Peyer's patch (tissue), 4 donors: ENCODE measurements around the gene ZDHHC13. TPM values are rescaled to one million over a fixed set of nuclear protein-coding genes. Genes with fewer than 3 reads are reported as not detected.

Source experiments
- DNase-seq, 3 donors: peaks; one replicate each; pipeline ENCODE4 v3.0.0-alpha.2; 2017 to 2019
- H3K27ac ChIP-seq, 4 donors: fragments of 200-600 bp; sonication (generic); one replicate each; pipeline ENCODE4 v1.5.1; 2016 to 2019
- H3K27me3 ChIP-seq, 2 donors: fragments of 200-600 bp; sonication (generic); one replicate each; pipeline ENCODE4 v1.5.1; 2019
- H3K36me3 ChIP-seq, 3 donors: fragments of 200-600 bp; sonication (generic); one replicate each; pipeline ENCODE4 v1.5.1; 2016 to 2019
- H3K4me1 ChIP-seq, 4 donors: fragments of 200-600 bp; sonication (generic); one replicate each; pipeline ENCODE4 v1.5.1; 2016 to 2019
- H3K4me3 ChIP-seq, 4 donors: fragments of 200-600 bp; sonication (generic); 1 replicate in 3 of 4; 2 replicates in 1 of 4; pipeline ENCODE4 v1.5.1; 2016 to 2019; ENCODE audit warnings: mild to moderate bottlenecking in 1 of 4
- H3K9me3 ChIP-seq, 4 donors: fragments of 200-600 bp; sonication (generic); one replicate each; pipeline ENCODE4 v1.5.1; 2016 to 2019; ENCODE audit warnings: mild to moderate bottlenecking in 1 of 4
- POLR2A ChIP-seq, 2 donors: fragments of 450-650 bp; IDR thresholded peaks; one replicate each; pipeline ENCODE4 v1.5.1; 2017; ENCODE audit warnings: antibody characterized with exemption in 2 of 2, mild to moderate bottlenecking in 2 of 2, moderate library complexity in 2 of 2
- total RNA-seq, 4 donors: library from RNA; depleted of rRNA; stranded (reverse); fragments of >200 nt; gene quantifications; one replicate each; pipeline ENCODE4 v1.1.0, GENCODE V29; 2016
- TF ChIP-seq, protein P1 (sequence below), 6 experiments: fragments of 450-650 bp in 4 of 6; fragments of 200-600 bp in 2 of 6; sonication (generic) in 1 of 6; IDR thresholded peaks; one replicate each; pipeline ENCODE4 v1.5.1; 2017 to 2019; ENCODE audit warnings: antibody characterized with exemption in 6 of 6, mild to moderate bottlenecking in 3 of 6, moderate library complexity in 1 of 6

Gene ZDHHC13
- total RNA-seq, 4 donors from 2014 or later = 10.7 to 34.6 (median 27.1) TPM

DNA sequence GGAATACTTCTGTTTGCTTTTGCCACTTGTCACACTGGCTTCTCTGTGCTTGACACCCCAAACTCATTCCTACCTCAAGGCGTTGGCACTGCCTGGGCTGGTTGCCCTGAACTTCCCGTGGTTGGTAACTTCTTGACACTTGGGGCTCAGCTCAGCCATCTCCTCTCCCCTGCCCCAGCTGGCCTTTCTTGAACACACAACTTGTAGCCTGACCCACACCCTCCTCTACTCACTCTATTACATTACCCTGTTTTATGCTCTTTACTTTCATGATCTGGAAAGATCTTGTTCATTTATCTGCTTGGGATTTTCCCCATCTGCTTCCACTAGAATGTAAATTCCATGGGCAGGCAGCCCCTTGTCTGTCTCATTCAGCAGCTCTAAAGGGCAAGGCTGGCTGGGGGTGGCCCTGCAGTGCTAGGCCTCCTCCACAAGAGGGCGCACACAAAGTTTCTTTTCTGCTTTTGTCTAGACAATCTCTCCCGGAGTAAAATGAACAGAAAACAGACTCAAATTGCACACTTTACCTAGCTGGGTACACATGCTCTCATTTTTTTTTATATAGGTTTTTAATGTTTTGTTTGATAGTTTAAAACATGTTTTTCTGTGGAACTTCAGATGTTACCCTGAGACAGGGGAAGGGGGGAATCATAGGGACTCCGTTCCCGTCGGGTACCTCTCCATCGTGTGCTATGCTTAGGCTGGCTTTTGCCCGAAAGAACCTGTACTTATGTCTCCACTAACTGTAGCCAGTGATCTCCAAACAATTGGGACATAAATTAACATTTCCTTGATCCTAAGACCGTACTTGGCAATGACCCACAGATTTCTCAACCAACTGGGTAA, 40.0 kb upstream of the ZDHHC13 start:
- no peaks in the 10 kb centered on the region for H3K9me3 ChIP-seq
- H3K4me3 ChIP-seq = no peak overlapping the region
- DNase-seq = peak; percentile 24 to 75 (median 69)
- H3K36me3 ChIP-seq = no peaks in the 10 kb centered on the region
- no peaks in the 10 kb centered on the region for H3K27me3 ChIP-seq
- no peak overlapping the region for H3K27ac ChIP-seq
- no peaks in the 10 kb centered on the region for H3K4me1 ChIP-seq
- TF ChIP-seq, protein P1, sequence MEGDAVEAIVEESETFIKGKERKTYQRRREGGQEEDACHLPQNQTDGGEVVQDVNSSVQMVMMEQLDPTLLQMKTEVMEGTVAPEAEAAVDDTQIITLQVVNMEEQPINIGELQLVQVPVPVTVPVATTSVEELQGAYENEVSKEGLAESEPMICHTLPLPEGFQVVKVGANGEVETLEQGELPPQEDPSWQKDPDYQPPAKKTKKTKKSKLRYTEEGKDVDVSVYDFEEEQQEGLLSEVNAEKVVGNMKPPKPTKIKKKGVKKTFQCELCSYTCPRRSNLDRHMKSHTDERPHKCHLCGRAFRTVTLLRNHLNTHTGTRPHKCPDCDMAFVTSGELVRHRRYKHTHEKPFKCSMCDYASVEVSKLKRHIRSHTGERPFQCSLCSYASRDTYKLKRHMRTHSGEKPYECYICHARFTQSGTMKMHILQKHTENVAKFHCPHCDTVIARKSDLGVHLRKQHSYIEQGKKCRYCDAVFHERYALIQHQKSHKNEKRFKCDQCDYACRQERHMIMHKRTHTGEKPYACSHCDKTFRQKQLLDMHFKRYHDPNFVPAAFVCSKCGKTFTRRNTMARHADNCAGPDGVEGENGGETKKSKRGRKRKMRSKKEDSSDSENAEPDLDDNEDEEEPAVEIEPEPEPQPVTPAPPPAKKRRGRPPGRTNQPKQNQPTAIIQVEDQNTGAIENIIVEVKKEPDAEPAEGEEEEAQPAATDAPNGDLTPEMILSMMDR (IDR thresholded peaks at IDR 0.05) = peak; percentile 54 to 96 (median 80)
- no peak for TF ChIP-seq POLR2A (IDR thresholded peaks at IDR 0.05)

DNA sequence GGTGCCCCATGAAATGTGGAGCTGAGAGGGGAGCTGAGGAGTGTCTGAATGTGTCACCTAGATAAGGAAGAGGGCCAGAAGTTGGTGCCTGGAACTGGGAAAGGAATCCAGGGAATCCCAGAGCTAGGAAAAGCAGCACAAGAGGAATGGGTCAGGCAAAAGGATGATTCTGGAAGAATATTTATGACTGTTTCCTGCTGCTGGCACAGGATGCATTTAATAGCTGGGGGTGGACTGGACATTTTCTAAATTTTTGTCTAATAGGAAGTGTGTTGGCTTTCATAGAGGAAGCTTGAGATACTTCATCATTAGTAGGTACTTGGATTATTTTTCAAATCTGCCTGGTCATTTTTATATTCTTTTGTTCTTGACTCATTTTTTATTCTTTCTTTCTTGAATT, 39.0 kb upstream of the ZDHHC13 start:
- TF ChIP-seq, protein P1 (IDR thresholded peaks at IDR 0.05) = no peak
- TF ChIP-seq POLR2A (IDR thresholded peaks at IDR 0.05) = no peak
- no peak for DNase-seq
- Histone ChIP-seq H3K27me3 (no peaks in the 10 kb centered on the region), H3K36me3 (no peaks in the 10 kb centered on the region), H3K4me1 (no peaks in the 10 kb centered on the region), H3K9me3 (no peaks in the 10 kb centered on the region), H3K4me3 (no peak overlapping the region), H3K27ac (no peak overlapping the region)

DNA sequence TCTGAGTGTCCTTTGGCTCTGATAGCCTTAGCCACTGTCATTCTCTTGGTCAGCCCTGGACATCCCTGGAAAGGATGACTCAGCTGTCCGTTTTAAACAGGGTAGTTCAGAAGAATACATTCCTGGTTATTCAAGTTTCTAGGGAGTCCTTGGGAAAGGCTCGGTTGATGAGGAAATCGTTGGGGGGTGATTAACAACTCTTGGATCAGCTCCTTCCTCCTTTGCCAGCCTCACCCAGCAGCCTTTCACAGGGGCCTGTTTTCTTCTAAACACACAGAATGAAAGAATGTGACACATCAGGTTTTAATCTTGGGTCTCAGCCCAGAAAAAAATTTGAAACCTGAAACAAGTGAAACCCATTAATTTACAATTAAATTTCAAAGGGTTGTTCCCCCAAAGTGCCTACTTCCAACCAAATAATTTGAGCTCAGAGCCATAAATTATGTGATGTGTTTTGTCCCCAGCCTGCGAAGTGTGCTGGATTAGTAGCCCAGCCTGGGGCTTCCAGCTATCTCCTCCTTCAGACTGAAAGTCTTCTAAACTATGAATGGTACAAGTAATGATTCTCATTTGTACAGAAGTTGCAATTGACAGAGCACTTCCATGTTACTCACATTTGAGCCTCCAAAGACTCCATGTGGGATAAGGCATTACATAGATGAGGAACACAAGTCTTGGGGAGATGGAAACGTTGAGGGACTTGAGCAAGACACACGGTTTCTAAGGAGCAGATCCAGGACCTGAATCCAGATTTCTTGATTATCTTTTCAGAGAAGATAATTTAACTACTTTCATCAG, 37.1 kb upstream of the ZDHHC13 start:
- Histone ChIP-seq H3K4me3 (no peak overlapping the region), H3K27ac (no peak overlapping the region), H3K4me1 (no peaks in the 10 kb centered on the region), H3K27me3 (no peaks in the 10 kb centered on the region), H3K9me3 (no peaks in the 10 kb centered on the region), H3K36me3 (no peaks in the 10 kb centered on the region)
- no peak for TF ChIP-seq POLR2A (IDR thresholded peaks at IDR 0.05)
- TF ChIP-seq, protein P1 (IDR thresholded peaks at IDR 0.05) = no peak
- DNase-seq = no peak

DNA sequence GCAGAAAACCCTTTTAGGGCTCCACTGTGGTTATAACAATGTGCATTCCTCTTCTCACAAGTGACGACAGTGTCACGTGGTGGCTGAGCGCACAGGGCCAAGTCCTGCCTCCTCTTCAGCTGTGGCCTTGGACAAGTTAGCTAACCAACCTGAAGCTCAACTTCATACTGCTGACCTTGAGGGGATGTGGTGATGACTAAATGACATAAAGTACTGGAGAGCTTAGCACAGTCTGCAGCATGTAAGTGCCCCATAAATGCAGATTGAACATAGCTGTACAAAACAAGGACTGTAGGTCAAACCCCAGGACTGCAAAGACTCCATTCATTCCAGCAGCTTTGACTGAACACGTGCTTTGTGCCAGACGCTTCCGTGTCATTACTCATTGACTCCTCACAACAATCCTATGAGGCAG, 36.4 kb upstream of the ZDHHC13 start:
- Histone ChIP-seq H3K4me1 (no peaks in the 10 kb centered on the region), H3K27ac (no peak overlapping the region), H3K36me3 (no peaks in the 10 kb centered on the region), H3K9me3 (no peaks in the 10 kb centered on the region), H3K27me3 (no peaks in the 10 kb centered on the region), H3K4me3 (no peak overlapping the region)
- no peak for DNase-seq
- TF ChIP-seq, protein P1 (IDR thresholded peaks at IDR 0.05) = no peak
- no peak for TF ChIP-seq POLR2A (IDR thresholded peaks at IDR 0.05)

DNA sequence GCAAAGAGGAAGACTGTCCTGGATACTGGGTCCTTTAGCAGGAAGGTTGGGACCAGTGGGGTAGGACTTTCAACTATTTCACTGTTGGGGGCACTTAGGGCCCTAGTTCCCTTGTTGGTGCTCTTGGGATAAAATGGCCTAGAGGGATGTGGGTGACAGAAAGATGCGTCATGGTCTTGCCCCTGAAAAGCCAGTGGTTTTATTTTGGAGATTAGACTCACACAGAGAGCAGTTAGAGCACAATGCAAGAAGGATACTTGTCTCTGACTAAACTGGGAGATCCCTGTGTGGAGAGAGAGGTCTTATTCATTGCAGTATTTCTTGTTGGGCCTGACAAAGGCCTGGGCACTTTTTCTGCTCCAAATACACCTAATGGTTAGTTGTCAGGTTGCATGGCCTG, 33.8 kb upstream of the ZDHHC13 start:
- no peaks in the 10 kb centered on the region for H3K9me3 ChIP-seq
- H3K36me3 ChIP-seq = no peaks in the 10 kb centered on the region
- no peaks in the 10 kb centered on the region for H3K27me3 ChIP-seq
- no peak overlapping the region for H3K27ac ChIP-seq
- TF ChIP-seq POLR2A (IDR thresholded peaks at IDR 0.05) = no peak
- TF ChIP-seq, protein P1 (IDR thresholded peaks at IDR 0.05) = no peak
- DNase-seq = no peak
- H3K4me3 ChIP-seq = no peak overlapping the region
- H3K4me1 ChIP-seq = no peaks in the 10 kb centered on the region
